ENCODE data around the gene RABGAP1.

DNA sequence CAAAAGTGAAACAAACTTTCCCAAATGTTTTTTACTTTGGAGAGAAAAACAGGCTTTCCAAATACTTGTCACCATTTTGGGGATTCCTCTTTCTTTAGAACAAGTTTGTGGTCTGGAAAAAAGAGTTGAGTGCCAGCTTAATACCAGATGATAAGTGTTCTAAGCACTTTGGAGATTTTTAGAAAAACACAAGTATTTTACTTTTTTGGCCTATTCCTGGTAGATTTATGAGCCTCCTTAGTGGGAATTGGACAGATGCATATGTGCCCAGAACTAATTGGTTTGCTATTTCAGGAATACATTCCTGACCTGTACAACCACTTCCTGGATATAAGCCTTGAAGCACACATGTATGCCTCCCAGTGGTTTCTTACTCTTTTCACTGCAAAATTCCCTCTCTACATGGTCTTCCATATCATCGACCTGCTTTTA is 133.2 kb downstream of the RABGAP1 start:
- no peak for TF ChIP-seq SPI1 (IDR thresholded peaks at IDR 0.05; ENCODE audit: borderline replicate concordance, low read depth)
- TF ChIP-seq POLR2AphosphoS5 (IDR thresholded peaks at IDR 0.05; ENCODE audit: low read depth) = no peak
- TF ChIP-seq, protein P1, sequence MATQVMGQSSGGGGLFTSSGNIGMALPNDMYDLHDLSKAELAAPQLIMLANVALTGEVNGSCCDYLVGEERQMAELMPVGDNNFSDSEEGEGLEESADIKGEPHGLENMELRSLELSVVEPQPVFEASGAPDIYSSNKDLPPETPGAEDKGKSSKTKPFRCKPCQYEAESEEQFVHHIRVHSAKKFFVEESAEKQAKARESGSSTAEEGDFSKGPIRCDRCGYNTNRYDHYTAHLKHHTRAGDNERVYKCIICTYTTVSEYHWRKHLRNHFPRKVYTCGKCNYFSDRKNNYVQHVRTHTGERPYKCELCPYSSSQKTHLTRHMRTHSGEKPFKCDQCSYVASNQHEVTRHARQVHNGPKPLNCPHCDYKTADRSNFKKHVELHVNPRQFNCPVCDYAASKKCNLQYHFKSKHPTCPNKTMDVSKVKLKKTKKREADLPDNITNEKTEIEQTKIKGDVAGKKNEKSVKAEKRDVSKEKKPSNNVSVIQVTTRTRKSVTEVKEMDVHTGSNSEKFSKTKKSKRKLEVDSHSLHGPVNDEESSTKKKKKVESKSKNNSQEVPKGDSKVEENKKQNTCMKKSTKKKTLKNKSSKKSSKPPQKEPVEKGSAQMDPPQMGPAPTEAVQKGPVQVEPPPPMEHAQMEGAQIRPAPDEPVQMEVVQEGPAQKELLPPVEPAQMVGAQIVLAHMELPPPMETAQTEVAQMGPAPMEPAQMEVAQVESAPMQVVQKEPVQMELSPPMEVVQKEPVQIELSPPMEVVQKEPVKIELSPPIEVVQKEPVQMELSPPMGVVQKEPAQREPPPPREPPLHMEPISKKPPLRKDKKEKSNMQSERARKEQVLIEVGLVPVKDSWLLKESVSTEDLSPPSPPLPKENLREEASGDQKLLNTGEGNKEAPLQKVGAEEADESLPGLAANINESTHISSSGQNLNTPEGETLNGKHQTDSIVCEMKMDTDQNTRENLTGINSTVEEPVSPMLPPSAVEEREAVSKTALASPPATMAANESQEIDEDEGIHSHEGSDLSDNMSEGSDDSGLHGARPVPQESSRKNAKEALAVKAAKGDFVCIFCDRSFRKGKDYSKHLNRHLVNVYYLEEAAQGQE (IDR thresholded peaks at IDR 0.05; ENCODE audit: insufficient replicate concordance, low read depth) = no peak
- TF ChIP-seq, protein P2, sequence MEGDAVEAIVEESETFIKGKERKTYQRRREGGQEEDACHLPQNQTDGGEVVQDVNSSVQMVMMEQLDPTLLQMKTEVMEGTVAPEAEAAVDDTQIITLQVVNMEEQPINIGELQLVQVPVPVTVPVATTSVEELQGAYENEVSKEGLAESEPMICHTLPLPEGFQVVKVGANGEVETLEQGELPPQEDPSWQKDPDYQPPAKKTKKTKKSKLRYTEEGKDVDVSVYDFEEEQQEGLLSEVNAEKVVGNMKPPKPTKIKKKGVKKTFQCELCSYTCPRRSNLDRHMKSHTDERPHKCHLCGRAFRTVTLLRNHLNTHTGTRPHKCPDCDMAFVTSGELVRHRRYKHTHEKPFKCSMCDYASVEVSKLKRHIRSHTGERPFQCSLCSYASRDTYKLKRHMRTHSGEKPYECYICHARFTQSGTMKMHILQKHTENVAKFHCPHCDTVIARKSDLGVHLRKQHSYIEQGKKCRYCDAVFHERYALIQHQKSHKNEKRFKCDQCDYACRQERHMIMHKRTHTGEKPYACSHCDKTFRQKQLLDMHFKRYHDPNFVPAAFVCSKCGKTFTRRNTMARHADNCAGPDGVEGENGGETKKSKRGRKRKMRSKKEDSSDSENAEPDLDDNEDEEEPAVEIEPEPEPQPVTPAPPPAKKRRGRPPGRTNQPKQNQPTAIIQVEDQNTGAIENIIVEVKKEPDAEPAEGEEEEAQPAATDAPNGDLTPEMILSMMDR (IDR thresholded peaks at IDR 0.05; ENCODE audit: insufficient read depth, low read length) = no peak
- TF ChIP-seq GABPA (IDR thresholded peaks at IDR 0.05; ENCODE audit: low read depth) = no peak

All from HL-60 (cell line).